ENCODE results near the gene ATP8A2. TPM values are rescaled to one million over a fixed set of nuclear protein-coding genes. Genes with fewer than 3 reads are reported as not detected.
A peak's percentile ranks its signal among the peaks of the same experiment; 100 is the strongest.

The ATP8A2 gene
- total RNA-seq, 1 experiment from 2014 or later, result 5.2 TPM

DNA sequence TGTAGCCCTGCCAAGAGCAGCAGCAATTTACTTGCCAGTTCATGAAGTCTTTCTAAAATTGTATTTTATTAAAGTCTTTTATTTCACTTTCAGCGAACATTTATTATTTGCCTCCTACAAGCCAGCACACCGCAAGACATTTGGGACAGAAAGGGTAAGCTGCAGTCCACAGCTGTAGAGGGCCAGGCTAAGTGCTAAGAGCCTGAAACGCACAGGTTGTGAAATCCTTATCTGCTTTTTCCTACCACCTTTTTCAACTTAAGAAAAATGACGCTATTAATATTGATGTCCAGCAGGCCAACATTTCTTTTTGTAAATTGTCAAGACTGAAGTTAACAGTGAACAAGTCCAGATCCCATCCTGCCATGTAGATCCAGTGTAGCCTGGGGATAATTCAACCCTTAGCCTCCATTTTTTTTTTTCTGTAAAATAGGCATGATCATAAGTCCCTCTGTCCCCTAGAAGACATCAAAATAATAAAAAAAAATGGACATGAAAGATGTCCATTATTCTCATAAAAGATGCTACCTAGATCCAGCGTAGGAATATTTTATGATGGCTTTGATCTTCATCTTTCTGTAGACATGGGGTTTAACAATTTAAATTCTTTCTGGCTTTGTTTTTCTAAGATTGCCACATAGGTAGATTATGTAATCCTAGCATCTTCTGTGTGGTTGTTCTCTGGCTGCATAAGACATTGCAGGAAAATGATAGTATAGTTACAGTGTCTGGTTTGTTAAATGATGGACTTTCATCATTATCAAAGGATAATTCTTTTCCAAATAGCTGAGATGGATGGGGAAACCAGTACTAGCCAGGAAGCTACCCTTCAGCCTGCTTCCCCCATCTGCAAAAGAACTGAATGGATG, 551.7 kb downstream of the ATP8A2 start:
- Mint-ChIP-seq H3K9me3 (peaks cover 7% of the 10 kb centered on the region; the same call in 1 of the 2 replicates), H3K36me3 (no peaks in the 10 kb centered on the region), H3K27ac (0 out of 2 replicates have a peak overlapping the region, but pooled peaks have one; percentile 22), H3K4me3 (no peak overlapping the region), H3K27me3 (ENCODE audit: low read depth) (peaks cover 45% of the 10 kb centered on the region), H3K4me1 (peaks cover 47% of the 10 kb centered on the region)
- peak; percentile 18; the same call in 1 of the 2 replicates for ATAC-seq
- ChIA-PET CTCF (no interaction called here), POLR2A (no interaction called here)
- TF ChIP-seq, protein P1, sequence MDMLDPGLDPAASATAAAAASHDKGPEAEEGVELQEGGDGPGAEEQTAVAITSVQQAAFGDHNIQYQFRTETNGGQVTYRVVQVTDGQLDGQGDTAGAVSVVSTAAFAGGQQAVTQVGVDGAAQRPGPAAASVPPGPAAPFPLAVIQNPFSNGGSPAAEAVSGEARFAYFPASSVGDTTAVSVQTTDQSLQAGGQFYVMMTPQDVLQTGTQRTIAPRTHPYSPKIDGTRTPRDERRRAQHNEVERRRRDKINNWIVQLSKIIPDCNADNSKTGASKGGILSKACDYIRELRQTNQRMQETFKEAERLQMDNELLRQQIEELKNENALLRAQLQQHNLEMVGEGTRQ (CRISPR knock-in tag; IDR thresholded peaks at IDR 0.05), result no peak
- TF ChIP-seq ZBTB21 (CRISPR knock-in tag; IDR thresholded peaks at IDR 0.05; ENCODE audit: borderline replicate concordance), result no peak
- TF ChIP-seq MXD4 (CRISPR knock-in tag; IDR thresholded peaks at IDR 0.05; ENCODE audit: borderline replicate concordance), result no peak
- TF ChIP-seq TEAD1 (CRISPR knock-in tag; IDR thresholded peaks at IDR 0.05), result no peak
- no peak for TF ChIP-seq ZNF396 (CRISPR knock-in tag; IDR thresholded peaks at IDR 0.05; ENCODE audit: borderline replicate concordance)
- TF ChIP-seq, protein P2, sequence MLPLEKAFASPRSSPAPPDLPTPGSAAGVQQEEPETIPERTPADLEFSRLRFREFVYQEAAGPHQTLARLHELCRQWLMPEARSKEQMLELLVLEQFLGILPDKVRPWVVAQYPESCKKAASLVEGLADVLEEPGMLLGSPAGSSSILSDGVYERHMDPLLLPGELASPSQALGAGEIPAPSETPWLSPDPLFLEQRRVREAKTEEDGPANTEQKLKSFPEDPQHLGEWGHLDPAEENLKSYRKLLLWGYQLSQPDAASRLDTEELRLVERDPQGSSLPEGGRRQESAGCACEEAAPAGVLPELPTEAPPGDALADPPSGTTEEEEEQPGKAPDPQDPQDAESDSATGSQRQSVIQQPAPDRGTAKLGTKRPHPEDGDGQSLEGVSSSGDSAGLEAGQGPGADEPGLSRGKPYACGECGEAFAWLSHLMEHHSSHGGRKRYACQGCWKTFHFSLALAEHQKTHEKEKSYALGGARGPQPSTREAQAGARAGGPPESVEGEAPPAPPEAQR (CRISPR knock-in tag; IDR thresholded peaks at IDR 0.05), result no peak
- TF ChIP-seq, protein P3, sequence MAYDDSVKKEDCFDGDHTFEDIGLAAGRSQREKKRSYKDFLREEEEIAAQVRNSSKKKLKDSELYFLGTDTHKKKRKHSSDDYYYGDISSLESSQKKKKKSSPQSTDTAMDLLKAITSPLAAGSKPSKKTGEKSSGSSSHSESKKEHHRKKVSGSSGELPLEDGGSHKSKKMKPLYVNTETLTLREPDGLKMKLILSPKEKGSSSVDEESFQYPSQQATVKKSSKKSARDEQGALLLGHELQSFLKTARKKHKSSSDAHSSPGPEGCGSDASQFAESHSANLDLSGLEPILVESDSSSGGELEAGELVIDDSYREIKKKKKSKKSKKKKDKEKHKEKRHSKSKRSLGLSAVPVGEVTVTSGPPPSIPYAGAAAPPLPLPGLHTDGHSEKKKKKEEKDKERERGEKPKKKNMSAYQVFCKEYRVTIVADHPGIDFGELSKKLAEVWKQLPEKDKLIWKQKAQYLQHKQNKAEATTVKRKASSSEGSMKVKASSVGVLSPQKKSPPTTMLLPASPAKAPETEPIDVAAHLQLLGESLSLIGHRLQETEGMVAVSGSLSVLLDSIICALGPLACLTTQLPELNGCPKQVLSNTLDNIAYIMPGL (CRISPR knock-in tag; IDR thresholded peaks at IDR 0.05), result no peak
- TF ChIP-seq ETV6 (CRISPR knock-in tag; IDR thresholded peaks at IDR 0.05), result no peak
- TF ChIP-seq NFATC4 (CRISPR knock-in tag; IDR thresholded peaks at IDR 0.05), result no peak
- TF ChIP-seq, protein P4, sequence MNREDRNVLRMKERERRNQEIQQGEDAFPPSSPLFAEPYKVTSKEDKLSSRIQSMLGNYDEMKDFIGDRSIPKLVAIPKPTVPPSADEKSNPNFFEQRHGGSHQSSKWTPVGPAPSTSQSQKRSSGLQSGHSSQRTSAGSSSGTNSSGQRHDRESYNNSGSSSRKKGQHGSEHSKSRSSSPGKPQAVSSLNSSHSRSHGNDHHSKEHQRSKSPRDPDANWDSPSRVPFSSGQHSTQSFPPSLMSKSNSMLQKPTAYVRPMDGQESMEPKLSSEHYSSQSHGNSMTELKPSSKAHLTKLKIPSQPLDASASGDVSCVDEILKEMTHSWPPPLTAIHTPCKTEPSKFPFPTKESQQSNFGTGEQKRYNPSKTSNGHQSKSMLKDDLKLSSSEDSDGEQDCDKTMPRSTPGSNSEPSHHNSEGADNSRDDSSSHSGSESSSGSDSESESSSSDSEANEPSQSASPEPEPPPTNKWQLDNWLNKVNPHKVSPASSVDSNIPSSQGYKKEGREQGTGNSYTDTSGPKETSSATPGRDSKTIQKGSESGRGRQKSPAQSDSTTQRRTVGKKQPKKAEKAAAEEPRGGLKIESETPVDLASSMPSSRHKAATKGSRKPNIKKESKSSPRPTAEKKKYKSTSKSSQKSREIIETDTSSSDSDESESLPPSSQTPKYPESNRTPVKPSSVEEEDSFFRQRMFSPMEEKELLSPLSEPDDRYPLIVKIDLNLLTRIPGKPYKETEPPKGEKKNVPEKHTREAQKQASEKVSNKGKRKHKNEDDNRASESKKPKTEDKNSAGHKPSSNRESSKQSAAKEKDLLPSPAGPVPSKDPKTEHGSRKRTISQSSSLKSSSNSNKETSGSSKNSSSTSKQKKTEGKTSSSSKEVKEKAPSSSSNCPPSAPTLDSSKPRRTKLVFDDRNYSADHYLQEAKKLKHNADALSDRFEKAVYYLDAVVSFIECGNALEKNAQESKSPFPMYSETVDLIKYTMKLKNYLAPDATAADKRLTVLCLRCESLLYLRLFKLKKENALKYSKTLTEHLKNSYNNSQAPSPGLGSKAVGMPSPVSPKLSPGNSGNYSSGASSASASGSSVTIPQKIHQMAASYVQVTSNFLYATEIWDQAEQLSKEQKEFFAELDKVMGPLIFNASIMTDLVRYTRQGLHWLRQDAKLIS (CRISPR knock-in tag; IDR thresholded peaks at IDR 0.05; ENCODE audit: borderline replicate concordance), result no peak
- TF ChIP-seq, protein P5, sequence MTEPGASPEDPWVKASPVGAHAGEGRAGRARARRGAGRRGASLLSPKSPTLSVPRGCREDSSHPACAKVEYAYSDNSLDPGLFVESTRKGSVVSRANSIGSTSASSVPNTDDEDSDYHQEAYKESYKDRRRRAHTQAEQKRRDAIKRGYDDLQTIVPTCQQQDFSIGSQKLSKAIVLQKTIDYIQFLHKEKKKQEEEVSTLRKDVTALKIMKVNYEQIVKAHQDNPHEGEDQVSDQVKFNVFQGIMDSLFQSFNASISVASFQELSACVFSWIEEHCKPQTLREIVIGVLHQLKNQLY (CRISPR knock-in tag; IDR thresholded peaks at IDR 0.05), result no peak
- no peak for TF ChIP-seq TCF7 (CRISPR knock-in tag; IDR thresholded peaks at IDR 0.05; ENCODE audit: low read depth)
- no peak for TF ChIP-seq GABPB1 (CRISPR knock-in tag; IDR thresholded peaks at IDR 0.05)
- no peak for TF ChIP-seq HMGA2 (CRISPR knock-in tag; IDR thresholded peaks at IDR 0.05)
- TF ChIP-seq, protein P6, sequence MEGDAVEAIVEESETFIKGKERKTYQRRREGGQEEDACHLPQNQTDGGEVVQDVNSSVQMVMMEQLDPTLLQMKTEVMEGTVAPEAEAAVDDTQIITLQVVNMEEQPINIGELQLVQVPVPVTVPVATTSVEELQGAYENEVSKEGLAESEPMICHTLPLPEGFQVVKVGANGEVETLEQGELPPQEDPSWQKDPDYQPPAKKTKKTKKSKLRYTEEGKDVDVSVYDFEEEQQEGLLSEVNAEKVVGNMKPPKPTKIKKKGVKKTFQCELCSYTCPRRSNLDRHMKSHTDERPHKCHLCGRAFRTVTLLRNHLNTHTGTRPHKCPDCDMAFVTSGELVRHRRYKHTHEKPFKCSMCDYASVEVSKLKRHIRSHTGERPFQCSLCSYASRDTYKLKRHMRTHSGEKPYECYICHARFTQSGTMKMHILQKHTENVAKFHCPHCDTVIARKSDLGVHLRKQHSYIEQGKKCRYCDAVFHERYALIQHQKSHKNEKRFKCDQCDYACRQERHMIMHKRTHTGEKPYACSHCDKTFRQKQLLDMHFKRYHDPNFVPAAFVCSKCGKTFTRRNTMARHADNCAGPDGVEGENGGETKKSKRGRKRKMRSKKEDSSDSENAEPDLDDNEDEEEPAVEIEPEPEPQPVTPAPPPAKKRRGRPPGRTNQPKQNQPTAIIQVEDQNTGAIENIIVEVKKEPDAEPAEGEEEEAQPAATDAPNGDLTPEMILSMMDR (IDR thresholded peaks at IDR 0.05), result no peak
- TF ChIP-seq RORB (CRISPR knock-in tag; IDR thresholded peaks at IDR 0.05), result no peak
- no peak for TF ChIP-seq KAT7 (CRISPR knock-in tag; IDR thresholded peaks at IDR 0.05; ENCODE audit: borderline replicate concordance)
- TF ChIP-seq, protein P7, sequence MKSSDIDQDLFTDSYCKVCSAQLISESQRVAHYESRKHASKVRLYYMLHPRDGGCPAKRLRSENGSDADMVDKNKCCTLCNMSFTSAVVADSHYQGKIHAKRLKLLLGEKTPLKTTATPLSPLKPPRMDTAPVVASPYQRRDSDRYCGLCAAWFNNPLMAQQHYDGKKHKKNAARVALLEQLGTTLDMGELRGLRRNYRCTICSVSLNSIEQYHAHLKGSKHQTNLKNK (CRISPR knock-in tag; IDR thresholded peaks at IDR 0.05), result no peak
- TF ChIP-seq GRHL2 (CRISPR knock-in tag; IDR thresholded peaks at IDR 0.05; ENCODE audit: insufficient replicate concordance, severe bottlenecking), result no peak
- TF ChIP-seq, protein P8, sequence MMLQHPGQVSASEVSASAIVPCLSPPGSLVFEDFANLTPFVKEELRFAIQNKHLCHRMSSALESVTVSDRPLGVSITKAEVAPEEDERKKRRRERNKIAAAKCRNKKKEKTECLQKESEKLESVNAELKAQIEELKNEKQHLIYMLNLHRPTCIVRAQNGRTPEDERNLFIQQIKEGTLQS (CRISPR knock-in tag; conservative IDR thresholded peaks at IDR 0.05), result no peak
- DNase-seq (ENCODE audit: low spot score), result no peak

All from WTC11 (cell line).